ENCODE results near the gene KASH5.

The KASH5 gene

GRCh38 chr19:49387936-49388372, at the start of gene KASH5:
Gene KASH5, plus strand, starts transcription at chr19:49388249. Its CDS starts 2,635 bp downstream, at chr19:49390884.
- DNase-seq (ENCODE audit: low spot score), result no peak

GRCh38 chr19:49338691-49339300, 49.3 kb upstream of the KASH5 start:
- peak; percentile 61 for DNase-seq (ENCODE audit: low spot score)

- peak; percentile 91 for DNase-seq (ENCODE audit: low spot score)
These were observed 48.6 kb upstream of the KASH5 start for GRCh38 chr19:49339301-49340068.

GRCh38 chr19:49340069-49340864, 47.8 kb upstream of the KASH5 start:
- DNase-seq (ENCODE audit: low spot score), result peak; percentile 97

GRCh38 chr19:49340865-49341718, 47.0 kb upstream of the KASH5 start:
- DNase-seq (ENCODE audit: low spot score), result no peak

GRCh38 chr19:49342291-49342721, 45.7 kb upstream of the KASH5 start:
- DNase-seq (ENCODE audit: low spot score), result no peak

- DNase-seq (ENCODE audit: low spot score), result no peak
These were observed 44.9 kb upstream of the KASH5 start for GRCh38 chr19:49343123-49343522.

- DNase-seq (ENCODE audit: low spot score), result no peak
These were observed 43.3 kb upstream of the KASH5 start for GRCh38 chr19:49344505-49345423.

- DNase-seq (ENCODE audit: low spot score), result no peak
These were observed 40.9 kb upstream of the KASH5 start for GRCh38 chr19:49347191-49347590.

GRCh38 chr19:49347835-49348234, 40.2 kb upstream of the KASH5 start:
- peak; percentile 80 for DNase-seq (ENCODE audit: low spot score)

GRCh38 chr19:49348305-49349189, 39.5 kb upstream of the KASH5 start:
- DNase-seq (ENCODE audit: low spot score), result no peak

- DNase-seq (ENCODE audit: low spot score), result no peak
These were observed 38.5 kb upstream of the KASH5 start for GRCh38 chr19:49349567-49349966.

- DNase-seq (ENCODE audit: low spot score), result no peak
These were observed 32.1 kb upstream of the KASH5 start for GRCh38 chr19:49355909-49356353.

- no peak for DNase-seq (ENCODE audit: low spot score)
These were observed 31.7 kb upstream of the KASH5 start for GRCh38 chr19:49356382-49356781.

- DNase-seq (ENCODE audit: low spot score), result no peak
These were observed 30.9 kb upstream of the KASH5 start for GRCh38 chr19:49357186-49357585.

- DNase-seq (ENCODE audit: low spot score), result no peak
These were observed 27.9 kb upstream of the KASH5 start for GRCh38 chr19:49359851-49360820.

GRCh38 chr19:49361438-49362047, 26.5 kb upstream of the KASH5 start:
- peak; percentile 61 for DNase-seq (ENCODE audit: low spot score)

Data from D341Med (cell line).